ENCODE results near the gene DGKA.

Gene DGKA

DNA sequence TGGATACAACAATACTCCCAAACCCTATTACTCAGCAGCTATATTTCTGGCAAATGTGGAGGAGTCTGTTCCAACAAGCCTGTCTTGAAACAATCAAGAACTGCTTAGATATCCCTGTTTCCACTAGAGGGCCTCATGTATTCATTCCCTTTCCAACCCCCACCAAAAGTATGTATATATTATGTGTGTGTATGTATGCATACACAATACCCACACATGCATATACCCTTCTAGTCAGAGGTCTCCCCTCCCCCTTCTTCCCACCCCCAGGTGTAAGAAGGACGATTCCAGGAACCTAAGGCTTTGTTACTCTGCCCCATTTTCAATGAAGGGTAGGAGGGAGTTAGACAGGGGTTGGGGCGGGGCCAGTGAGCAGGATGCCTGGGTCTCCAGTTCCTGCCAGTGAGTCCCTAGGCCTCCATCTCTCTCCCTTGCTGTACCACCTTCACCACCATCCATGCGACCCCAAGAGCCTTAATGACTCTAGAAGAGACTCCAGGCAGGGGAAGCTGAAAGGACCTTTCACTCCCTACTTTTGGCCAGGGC lies at the start of gene DGKA:
Gene DGKA, plus strand, starts transcription at position 392 of the 546 bp plus-strand sequence. CDS start 5,342 bp downstream, outside the sequence.
- Histone ChIP-seq H3K79me2 (ENCODE audit: low read length) (peaks cover 25% of the 10 kb centered on the region), H3K4me3 (ENCODE audit: low read length) (peak within 1 kb of the TSS; percentile 91), H3K27me3 (ENCODE audit: low read depth, low read length) (peaks cover 3% of the 10 kb centered on the region; the same call in 1 of the 2 replicates), H3K27ac (ENCODE audit: low read length) (peak within 1 kb of the TSS; percentile 95), H3K4me1 (ENCODE audit: low read length) (peaks cover 38% of the 10 kb centered on the region), H4K20me1 (ENCODE audit: insufficient read depth, low read length) (no peaks in the 10 kb centered on the region; the same call in 1 of the 2 replicates), H3K9me3 (ENCODE audit: insufficient read depth, low read length) (peaks cover 4% of the 10 kb centered on the region; the same call in 1 of the 2 replicates), H3K36me3 (replicated peaks; ENCODE audit: low read depth, low read length) (no peaks in the 10 kb centered on the region), H3K9ac (ENCODE audit: low read length) (peak within 1 kb of the TSS; percentile 73), H3K4me2 (ENCODE audit: low read length) (peak within 1 kb of the TSS; percentile 95), H2AFZ (ENCODE audit: low read depth, low read length) (peak within 1 kb of the TSS; percentile 65)
- TF ChIP-seq, protein P1, sequence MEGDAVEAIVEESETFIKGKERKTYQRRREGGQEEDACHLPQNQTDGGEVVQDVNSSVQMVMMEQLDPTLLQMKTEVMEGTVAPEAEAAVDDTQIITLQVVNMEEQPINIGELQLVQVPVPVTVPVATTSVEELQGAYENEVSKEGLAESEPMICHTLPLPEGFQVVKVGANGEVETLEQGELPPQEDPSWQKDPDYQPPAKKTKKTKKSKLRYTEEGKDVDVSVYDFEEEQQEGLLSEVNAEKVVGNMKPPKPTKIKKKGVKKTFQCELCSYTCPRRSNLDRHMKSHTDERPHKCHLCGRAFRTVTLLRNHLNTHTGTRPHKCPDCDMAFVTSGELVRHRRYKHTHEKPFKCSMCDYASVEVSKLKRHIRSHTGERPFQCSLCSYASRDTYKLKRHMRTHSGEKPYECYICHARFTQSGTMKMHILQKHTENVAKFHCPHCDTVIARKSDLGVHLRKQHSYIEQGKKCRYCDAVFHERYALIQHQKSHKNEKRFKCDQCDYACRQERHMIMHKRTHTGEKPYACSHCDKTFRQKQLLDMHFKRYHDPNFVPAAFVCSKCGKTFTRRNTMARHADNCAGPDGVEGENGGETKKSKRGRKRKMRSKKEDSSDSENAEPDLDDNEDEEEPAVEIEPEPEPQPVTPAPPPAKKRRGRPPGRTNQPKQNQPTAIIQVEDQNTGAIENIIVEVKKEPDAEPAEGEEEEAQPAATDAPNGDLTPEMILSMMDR (IDR thresholded peaks at IDR 0.05; ENCODE audit: low read depth, low read length) = peak; percentile 70
- TF ChIP-seq EZH2phosphoT487 (IDR thresholded peaks at IDR 0.05; ENCODE audit: low read depth) = no peak

DNA sequence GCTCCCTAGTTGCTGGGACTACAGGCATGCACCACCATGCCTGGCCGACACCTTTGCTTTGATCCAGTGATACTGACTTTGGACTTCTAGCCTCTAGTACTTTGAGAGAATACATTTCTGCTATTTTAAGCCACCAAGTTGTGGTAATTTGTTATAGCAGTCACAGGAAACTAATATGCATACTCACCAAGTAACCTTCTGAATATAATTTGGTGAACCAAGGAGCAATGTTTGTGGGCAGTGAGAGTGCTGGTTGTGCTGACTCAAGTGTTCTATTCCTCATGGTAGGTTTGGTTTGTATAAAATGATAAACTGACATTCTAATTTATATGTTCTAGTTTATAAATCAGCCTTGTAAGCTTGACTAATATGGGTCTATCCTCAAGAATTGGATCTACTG lies 45.8 kb upstream of the DGKA start:
- Histone ChIP-seq H3K9me3 (ENCODE audit: insufficient read depth, low read length) (no peaks in the 10 kb centered on the region), H3K4me3 (ENCODE audit: low read length) (no peak overlapping the region), H3K36me3 (replicated peaks; ENCODE audit: low read depth, low read length) (no peaks in the 10 kb centered on the region), H3K4me2 (ENCODE audit: low read length) (no peak overlapping the region), H2AFZ (ENCODE audit: low read depth, low read length) (no peak overlapping the region), H3K4me1 (ENCODE audit: low read length) (no peaks in the 10 kb centered on the region), H3K27ac (ENCODE audit: low read length) (no peak overlapping the region), H3K27me3 (ENCODE audit: low read depth, low read length) (no peaks in the 10 kb centered on the region), H3K79me2 (ENCODE audit: low read length) (no peaks in the 10 kb centered on the region), H4K20me1 (ENCODE audit: insufficient read depth, low read length) (no peaks in the 10 kb centered on the region), H3K9ac (ENCODE audit: low read length) (no peak overlapping the region)
- no peak for TF ChIP-seq EZH2phosphoT487 (IDR thresholded peaks at IDR 0.05; ENCODE audit: low read depth)
- TF ChIP-seq, protein P1 (IDR thresholded peaks at IDR 0.05; ENCODE audit: low read depth, low read length) = no peak

DNA sequence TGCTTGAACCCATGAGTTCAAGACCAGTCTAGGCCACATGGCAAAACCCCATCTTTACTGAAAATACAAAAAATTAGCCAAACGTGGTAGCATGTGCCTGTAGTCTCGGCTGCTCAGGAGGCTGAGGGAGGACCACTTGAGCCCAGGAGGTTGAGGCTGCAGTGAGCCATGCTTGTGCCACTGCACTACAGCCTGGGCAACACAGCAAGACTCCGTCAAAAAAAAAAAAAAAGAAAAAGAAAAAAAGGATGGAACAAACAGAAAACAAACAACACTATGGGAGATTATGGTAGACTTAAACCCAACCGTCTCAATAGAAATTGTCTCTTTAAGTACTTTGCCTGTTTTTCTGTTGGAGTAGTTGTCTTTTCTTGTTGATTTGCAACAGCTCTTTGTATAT lies 39.7 kb upstream of the DGKA start:
- Histone ChIP-seq H2AFZ (ENCODE audit: low read depth, low read length) (no peak overlapping the region), H3K36me3 (replicated peaks; ENCODE audit: low read depth, low read length) (no peaks in the 10 kb centered on the region), H3K9ac (ENCODE audit: low read length) (no peak overlapping the region), H3K27ac (ENCODE audit: low read length) (no peak overlapping the region), H3K9me3 (ENCODE audit: insufficient read depth, low read length) (no peaks in the 10 kb centered on the region), H3K4me2 (ENCODE audit: low read length) (no peak overlapping the region), H4K20me1 (ENCODE audit: insufficient read depth, low read length) (no peaks in the 10 kb centered on the region), H3K27me3 (ENCODE audit: low read depth, low read length) (no peaks in the 10 kb centered on the region), H3K4me1 (ENCODE audit: low read length) (no peaks in the 10 kb centered on the region), H3K4me3 (ENCODE audit: low read length) (no peak overlapping the region), H3K79me2 (ENCODE audit: low read length) (no peaks in the 10 kb centered on the region)
- TF ChIP-seq, protein P1 (IDR thresholded peaks at IDR 0.05; ENCODE audit: low read depth, low read length) = no peak
- no peak for TF ChIP-seq EZH2phosphoT487 (IDR thresholded peaks at IDR 0.05; ENCODE audit: low read depth)

DNA sequence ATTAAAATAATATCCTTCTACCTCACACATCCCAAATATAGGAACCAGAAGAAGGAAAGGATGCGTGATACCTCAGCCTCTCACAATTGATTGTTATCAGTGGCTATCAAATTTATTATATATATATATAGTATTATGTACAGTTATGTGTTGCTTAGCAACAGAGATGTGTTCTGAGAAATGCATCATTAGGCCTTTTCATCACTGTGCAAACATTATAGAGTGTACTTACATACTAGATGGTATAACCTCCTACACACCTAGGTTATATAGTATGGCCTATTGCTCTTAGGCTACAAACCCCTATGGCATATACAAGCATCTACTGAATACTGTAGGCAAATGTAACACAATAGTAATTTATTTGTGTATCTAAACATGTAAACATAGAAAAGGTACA lies 37.2 kb upstream of the DGKA start:
- H3K9ac ChIP-seq (ENCODE audit: low read length) = no peak overlapping the region
- no peak overlapping the region for H3K4me3 ChIP-seq (ENCODE audit: low read length)
- H3K79me2 ChIP-seq (ENCODE audit: low read length) = no peaks in the 10 kb centered on the region
- TF ChIP-seq, protein P1 (IDR thresholded peaks at IDR 0.05; ENCODE audit: low read depth, low read length) = no peak
- no peak for TF ChIP-seq EZH2phosphoT487 (IDR thresholded peaks at IDR 0.05; ENCODE audit: low read depth)
- no peak overlapping the region for H3K4me2 ChIP-seq (ENCODE audit: low read length)
- no peaks in the 10 kb centered on the region for H3K9me3 ChIP-seq (ENCODE audit: insufficient read depth, low read length)
- no peak overlapping the region for H2AFZ ChIP-seq (ENCODE audit: low read depth, low read length)
- no peak overlapping the region for H3K27ac ChIP-seq (ENCODE audit: low read length)
- H4K20me1 ChIP-seq (ENCODE audit: insufficient read depth, low read length) = no peaks in the 10 kb centered on the region
- H3K36me3 ChIP-seq (replicated peaks; ENCODE audit: low read depth, low read length) = no peaks in the 10 kb centered on the region
- H3K27me3 ChIP-seq (ENCODE audit: low read depth, low read length) = no peaks in the 10 kb centered on the region
- no peaks in the 10 kb centered on the region for H3K4me1 ChIP-seq (ENCODE audit: low read length)

Measured in OCI-LY3 (cell line).